Activated T-cell treated with anti-CD3 and anti-CD28 coated beads, Interleukin-2, amount 50 U/mL, for 48 hours (primary cell): Measurements from ENCODE around the gene JAZF1.
A peak's percentile ranks its signal among the peaks of the same experiment; 100 is the strongest.

ENCODE experiments used
- DNase-seq, 2 experiments: peaks; one replicate each; pipeline ENCODE4 v3.0.0-alpha.2; 2020

The JAZF1 gene

DNA sequence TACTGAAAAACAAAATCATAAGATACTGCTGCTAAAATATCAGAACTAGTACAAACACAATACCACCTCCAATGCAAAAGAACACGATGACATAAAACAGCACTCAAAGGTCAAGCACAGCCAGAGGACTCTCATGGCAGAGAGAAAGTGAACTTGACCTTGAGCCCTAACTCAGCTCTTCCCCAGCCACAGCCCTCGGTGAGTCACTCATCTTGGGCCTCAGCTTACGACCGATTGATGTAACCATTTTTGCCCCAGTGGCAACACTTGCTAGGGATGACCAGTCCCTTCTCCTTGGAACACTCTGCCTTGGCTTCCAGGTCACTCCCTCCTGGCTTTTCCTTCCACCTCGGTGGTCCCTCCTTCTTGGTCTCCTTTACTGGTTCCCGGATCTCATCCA, 77.8 kb downstream of the JAZF1 start:
- no peak for DNase-seq

DNA sequence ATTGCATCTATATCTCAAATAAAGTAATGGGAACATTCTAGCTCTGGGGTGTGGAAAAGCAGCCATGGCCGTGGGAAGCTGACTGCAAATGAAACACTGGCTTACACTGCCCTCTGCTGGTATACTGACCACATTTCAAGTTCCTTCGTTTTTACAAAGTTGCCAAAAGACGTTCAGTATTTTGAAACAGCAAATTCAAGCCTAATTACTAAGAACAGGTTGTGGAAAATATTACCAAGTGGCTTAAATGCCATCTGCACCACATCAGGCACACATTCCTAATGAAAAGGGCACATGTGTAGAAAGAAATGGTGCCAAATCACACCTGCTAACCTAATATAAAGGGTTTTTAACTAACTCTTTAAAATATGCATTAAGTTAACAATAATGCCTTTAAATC, 83.9 kb downstream of the JAZF1 start:
- peak; percentile 32 to 44 for DNase-seq

DNA sequence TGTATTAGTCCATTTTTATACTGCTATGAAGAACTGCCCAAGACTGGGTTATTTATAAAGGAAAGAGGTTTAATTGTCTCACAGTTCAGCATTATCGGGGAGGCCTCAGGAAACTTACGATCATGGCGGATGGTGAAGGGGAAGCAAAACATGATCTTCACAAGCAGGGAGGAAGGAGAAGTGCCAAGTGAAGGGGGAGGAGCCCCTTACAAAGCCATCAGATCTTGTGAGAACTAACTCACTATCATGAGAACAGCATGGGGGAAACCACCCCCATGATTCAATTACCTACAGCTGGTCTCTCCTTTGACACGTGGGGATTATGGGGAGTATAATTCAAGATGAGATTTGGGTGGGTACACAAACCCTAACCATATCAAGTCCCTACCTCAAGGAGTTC, 85.4 kb downstream of the JAZF1 start:
- no peak for DNase-seq

DNA sequence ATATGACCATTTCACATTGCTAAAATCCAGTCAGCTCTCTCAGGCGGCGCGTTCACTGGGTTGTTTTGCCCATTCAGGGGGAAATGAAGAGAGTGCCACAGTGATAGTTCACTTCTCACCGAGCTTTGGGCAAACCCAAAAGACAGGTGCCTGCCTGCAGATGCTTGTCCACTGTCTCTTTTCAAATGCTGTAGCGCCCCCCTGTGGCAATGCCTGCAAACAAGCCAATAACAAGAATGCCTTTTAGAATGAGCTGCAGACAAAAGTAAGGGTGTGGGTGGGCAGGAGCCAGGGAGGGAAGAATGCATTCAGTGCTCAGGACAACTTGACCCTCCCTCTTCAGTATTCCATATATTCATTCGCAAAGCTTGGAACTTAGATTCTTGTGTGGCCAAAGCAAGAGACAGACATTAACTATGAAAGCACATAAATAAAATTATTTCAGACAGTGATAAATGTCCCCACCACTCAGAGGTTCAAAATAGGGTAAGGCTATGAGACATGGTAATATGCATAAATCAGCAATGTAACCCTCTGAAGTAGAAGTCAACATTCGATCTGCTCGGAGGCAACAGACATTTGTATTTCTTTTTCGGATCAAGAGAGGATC, 86.9 kb downstream of the JAZF1 start:
- peak; percentile 80 to 83 for DNase-seq

DNA sequence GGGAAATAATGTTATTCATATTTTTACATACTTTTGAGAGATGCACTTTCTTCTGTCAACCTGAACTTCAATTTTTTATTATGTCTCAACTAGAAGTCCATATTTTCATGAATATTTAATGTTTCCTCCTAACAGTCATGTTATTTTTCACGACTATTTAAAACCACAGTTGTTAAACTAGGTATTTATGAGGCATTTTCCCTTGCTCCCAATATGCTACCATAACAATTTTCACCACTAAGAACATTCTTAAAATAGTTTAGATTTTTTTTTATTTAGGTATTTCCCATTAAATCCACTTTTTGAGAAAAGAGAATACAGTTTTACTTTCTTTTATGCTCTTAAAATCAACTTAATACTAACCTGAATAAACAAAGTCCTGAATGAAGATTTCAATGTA, 89.4 kb downstream of the JAZF1 start:
- DNase-seq: no peak

DNA sequence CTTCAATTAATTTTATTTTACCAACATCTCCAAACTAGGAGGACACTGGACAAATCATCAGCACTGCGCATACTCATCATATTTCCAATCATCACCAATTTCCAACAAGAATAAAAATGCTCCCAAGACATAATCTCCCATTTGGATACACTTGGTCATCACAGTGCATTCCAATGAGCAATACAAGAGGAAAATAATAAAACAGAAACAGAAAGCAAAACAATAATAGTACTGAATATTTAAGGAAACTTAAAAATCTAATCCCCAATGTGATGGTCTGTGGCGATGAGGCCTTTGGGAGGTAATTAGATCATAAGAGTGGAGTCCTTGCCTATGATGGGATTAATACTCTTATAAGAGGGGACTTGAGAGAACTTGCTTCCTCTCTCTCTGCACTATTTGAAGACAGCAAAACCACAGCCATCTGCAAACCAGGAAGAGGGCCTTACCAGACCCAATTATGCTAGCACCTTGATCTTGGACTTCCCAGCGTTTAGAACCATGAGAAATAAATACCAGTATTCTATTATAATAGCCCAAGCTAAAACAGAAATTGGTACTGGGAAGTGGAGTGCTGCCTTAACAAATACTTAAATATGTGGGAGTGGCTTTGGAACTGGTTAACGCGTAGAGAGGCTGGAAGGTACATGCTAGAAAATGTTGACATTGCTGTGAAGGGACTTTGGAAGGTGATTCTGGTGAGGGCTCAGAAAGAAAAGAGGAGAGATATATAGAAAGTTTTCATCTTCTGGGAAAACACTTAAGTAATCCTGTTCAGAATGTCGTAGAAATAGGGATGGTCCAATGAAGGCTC, 91.5 kb downstream of the JAZF1 start:
- no peak for DNase-seq

DNA sequence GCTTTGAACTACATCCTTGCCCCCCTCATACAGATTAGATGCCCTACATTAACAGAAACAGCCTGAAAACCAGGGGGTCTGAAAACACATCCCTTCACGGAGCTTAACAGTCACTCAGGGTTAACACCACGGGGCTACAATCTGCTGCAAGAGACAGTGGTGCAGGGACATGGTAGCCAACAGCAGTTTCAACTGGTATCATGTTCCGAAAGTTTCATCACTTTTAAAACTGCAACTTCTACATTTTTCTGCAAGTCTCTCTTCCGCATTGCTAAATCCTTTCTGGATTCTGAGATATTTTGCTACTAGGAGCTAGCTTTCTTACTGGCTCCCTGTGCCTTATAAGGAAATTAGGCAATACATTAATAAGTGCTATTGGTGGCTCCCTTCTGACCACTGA, 92.6 kb downstream of the JAZF1 start:
- no peak for DNase-seq

DNA sequence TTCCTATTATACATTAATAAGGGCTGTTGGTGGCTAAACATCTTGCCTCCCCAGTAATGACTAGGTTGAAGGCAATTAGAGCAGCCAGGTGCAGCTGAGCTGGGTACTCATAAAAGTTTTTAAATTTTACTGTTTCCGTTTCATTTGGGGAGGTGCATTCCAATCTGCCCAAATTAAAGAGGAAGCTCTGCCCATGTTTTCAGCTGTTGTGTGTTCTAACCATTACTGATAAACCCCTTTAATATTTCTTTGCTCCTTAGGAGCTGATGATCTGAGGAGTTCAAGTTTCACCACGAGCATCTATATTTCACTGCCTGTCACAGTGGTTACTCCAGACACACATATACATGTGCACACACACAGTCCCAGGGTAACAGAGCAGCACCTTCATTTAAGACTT, 94.4 kb downstream of the JAZF1 start:
- DNase-seq: no peak

DNA sequence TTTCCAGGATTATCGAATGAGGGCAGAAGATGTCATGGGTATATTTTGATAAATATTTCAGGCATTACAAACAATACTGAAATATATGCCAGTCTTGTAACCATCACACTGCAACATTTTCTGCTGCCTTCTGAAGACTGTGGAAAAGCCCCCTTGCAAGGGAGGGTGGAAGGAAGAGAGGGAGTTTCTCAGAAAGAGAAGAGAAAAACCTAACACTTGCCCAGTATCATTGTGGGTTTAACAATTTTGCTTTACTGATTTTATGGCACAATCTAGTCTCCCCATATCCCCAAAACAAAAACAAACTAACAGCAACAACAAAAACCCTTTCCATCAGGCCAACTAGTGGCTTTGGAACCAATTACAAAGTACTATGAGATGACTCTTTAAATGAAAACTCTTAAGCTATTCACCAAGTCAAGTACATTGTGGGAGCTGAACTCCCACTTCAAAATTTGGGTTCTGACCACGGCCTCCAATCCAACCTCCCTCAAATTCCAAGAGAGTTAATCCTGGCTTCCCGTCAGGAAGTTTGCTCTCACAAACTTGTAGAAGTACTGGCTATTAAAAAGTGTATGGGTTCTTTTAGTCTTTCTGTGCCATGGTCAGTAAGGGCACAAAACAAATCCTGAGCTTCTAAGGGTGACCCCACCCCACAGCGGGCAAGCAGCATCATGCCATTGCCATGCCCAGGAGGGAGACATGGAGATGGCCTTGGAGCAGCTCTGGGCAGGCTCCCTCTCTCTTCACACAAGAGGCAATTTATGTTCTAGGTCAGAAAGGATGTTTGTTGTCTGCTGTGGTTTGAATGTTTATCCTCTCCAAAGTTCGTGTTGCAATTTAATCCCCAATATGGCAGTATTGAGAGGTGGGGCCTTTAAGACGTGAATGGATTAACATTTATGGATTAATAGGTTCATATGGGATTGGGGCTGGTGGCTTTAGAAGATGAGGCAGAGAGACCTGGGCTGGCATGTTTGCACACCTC, 96.3 kb downstream of the JAZF1 start:
- DNase-seq: no peak

DNA sequence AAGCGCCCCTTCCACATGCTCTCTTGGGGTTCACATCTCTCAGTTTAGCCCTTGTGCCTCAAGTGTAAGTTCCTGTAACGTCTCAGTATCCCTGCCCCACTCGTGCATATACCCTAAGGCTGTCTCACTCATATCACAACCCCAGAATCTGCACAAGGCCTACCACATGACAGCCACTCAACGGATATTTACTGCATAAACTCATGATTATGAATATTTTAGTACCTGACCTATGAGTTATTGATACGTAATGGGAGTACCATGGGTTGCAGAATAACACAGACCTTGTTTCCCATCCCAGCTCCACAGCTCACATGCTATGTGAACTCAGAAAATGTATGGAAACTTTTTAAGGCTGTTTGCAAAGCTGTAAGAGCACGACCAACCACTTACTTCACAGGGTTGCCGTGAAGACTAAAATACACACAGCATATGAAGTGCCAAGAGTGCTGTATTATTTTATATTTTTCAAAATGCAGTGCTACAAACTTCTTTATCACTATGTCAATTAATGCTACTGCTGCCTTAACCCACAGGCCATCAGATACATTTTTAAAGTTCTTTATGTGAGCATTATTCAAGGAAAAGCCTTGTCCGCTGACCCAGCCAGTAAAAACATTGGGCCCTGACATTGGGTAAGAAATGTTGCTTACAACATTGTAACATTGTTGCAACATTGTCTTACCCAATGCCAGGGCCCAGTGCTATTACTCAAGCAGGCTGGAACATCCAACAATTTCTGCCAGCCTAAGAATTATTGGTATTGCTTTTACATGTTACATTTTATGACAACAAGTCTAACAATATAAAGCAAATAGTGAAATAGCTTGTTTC, 97.2 kb downstream of the JAZF1 start:
- DNase-seq: no peak

DNA sequence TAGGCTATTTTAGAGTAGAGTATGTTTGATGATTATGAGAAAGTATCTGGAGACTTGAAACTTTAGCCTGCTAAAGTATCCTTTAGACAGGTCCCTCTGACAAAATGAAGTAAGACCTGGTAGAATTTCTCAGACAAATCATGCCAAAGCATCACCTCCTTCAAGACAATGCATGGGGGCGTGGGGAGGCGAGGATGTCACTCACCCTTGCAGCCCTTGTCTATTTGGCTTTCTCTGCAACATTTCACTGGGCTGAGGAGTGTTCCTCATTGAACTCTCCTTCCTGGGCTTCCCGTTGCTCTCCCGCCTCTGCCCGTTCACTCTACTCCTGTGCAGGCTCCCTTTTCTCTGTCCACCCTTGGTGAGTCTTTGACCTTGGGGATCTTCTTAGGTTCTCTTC, 98.5 kb downstream of the JAZF1 start:
- DNase-seq: no peak

DNA sequence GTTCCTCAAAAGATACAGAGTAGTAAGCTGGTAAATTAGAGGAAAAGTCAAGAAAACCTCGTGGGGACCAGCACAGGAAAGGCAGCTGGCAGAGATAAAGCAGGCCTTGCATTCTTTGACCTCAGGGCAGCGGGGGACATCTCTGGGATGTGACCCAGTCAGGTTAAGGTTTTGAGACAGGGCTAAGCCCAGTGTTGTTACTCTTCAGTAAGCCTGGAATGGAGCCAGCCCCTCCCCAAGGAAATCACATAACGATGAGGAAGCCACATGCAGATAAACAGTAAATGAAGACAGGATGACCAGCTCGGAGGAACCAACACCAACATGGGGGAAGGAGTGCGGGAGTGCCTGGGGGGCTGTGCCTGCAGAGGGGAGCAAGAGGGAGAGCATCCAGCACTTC, 99.6 kb downstream of the JAZF1 start:
- DNase-seq: no peak

DNA sequence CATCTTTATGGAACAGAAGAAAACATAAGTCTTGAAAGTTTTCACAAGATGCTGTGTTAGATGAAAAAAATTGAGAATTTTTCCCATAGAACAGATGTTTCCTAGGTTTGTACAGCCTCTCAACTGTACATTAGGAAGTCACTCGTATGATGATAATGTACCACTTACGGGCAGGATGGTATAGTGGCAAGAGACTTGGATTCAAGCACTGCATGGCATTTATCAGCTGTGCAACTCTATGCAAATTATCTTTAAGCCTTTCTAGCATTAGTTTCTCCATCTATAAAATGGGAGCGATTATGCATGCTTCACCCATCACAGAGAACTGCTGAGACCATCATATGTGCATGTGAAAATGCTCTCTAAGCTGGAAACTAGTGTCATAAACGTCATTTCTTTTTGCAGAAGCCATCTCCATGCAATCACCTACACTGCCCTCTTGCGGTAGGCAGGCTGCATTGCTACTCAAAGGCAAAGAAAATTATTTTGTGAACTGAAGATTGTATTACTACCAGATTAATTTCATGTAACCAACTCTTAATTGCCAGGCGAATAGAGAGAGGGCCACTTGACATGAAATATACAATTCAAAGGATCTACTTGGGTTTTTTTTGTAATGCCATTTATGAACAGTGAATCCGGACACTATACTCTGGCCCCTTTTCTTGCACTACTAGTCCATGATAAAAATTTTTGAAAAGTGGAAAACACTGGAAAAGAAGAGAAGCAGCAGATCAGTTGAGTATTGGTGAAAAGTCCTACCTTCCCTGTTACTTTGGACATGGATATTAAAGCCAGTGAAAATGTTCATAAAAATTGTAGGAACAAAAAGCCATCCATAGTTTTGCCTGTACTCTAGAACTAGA, 102.3 kb downstream of the JAZF1 start:
- peak; percentile 59 to 60 for DNase-seq

DNA sequence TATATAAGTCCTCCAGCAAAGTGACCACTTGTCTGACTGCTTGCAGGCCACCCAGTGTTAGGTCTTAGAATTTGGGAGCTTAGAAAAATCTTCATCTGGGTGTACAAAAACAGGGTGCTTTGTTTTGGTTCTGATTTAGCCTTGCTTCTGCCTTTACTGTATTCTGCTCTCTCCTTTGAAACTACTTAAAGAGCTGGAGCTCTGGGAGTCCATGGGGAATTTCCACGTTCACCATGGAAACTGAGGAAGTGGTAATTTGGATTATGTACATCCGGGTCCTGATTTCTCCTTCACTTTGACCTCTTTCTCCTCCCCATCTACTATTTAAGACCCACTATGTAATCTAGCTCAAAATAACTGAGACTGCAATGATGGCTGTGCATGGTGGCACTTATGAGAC, 103.0 kb downstream of the JAZF1 start:
- DNase-seq: no peak

DNA sequence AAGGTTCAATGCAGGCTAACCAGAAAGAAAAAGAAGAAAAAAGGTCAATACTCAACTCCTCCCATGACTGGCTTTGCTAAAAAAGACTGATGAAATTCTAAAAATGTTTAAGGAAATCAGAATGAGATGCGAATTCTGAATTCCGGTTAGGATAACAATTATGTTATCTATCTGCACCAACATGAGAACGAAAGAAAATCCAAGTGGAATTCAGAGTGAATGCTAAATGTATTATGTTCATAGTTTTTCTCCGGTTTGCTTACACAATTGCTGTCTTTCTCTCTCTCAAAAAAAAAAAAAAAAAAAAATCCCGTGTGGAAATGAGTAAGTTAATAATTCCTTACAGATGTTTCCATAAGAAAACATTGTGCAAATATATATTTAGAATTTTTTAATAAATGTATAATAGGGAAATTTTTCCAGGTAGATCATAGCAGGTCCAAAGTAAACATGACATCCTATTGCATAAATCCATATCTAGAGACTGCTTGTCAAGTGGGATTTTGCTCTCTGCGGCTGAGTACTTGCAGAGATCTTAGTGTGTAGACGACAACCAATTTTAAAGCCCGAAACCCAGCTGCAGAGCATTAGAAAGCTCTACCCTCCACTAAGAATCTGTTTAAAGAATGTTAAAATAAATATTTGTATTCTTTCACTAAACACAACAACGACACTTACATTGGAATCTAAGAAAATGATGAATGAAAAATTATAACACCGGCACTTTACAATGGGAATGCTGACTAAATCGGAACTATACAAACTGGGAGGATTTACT, 104.0 kb downstream of the JAZF1 start:
- DNase-seq: no peak

DNA sequence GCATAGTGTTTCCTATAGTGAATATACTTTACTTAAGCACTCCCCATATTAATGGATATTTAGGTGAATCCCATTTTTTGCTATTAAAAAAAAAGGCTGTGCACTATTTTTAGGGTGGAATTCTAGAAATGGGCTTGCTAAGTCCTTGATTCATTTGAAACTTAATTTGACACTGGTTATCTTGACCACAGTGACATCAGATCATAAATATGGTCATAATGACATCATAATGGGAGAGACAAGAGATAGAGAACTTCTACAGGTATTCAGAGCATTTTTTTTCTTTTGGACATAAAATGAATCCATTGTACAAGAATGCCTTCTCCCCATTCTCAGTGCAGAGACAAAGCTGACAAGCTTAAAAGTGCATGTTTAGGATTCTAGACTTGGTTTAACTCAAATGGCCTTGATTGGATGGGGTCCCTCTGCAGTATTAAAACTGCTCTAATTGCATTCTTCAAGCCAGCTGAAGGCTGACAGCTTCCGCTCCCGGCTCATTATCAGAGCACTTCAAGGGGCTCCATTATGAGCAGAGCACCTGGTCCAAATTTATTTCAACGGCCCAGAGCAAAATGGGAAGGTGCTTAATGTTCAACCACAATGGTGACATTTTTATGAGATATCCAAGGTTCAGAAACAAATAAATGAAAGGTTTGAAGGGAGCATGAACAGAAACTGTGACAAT, 104.8 kb downstream of the JAZF1 start:
- no peak for DNase-seq

DNA sequence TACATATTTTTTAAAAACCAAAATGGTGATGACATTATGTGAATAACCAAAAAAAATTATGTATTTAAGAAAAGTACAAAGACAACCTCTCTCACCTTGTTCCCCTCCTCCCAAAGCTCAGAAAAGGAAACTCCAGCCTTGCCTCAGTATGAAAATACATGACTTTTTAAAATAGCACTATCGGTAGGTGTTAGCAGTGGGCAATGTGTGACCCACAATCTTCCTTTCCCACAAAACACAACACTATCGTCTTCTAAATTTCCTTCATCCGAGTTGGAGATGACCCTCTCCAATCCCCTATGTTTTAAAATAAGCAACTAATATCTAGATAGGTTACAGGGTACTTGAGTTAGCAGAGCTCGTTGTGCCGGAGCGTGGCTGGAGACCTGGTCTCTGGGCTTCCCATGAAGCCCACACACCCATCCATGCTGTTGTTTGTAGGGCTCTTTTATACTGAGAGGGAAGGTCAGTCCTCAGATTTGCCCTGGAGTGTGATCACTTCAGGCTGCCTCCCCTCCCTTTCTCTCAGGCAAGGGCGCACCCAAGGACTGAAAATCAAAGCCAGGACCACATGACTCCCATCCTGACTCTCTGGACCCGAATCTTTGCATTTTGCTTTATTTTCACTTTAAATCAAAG, 107.6 kb downstream of the JAZF1 start:
- DNase-seq: no peak

DNA sequence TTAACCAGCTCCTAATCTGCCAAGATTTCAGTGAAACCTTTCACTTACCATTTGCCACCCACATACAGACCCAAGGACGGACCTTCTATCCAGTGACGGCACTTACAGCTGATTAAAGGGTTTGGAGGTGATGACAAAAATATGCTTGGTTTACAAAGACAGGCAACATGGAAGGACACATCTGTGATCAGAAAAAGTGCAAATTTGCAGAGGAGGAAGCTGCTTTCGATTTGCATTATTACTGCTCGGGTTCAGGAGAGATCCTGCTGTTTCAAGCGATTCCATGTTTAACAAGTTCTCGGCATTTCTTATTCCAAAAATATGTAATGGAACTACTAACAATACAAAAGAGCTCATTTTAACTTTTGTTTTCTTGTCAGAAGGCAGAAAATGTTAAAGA, 109.0 kb downstream of the JAZF1 start:
- no peak for DNase-seq

DNA sequence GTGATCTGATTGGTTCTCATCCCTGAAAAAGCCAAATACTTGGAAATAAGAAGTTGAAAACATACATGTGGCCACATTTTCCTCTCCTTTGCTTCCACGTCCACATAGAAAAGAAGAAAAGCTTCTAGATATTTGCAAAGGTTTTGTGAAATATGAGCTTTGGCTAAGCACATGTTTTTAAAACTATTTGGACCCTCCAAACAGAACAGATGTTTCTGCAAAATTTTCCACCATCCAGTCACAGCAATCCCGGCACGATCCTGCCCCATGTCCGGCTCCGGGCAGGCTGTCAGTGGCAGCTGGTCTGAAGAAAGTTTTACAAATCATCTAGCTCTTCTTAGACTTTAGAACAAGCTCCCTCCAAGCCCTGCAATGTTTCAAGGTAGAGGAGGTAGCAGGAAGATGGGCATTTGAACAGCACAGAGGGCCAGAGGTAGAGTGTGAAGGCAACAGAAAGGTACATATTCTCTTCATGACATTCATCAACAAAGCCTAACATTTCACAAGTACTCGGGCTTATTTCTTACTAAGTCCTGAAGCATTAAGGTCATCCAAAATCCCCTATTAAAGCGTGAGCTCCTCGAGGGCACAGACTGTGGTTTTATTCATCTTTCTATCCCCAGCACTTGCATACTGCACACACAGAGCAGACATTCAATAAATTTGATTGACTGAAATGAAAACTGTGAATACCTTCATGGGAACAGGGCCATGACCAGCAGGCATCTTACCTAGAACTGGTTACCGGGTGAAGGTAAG, 110.1 kb downstream of the JAZF1 start:
- no peak for DNase-seq
